B cell (primary cell): ENCODE data around the gene ABCD3. TPM values are rescaled to one million over a fixed set of nuclear protein-coding genes. Genes with fewer than 3 reads are reported as not detected.

Source experiments
- ATAC-seq: fragments of 200-7000 bp; cut with Tn5 transposase; one replicate; pipeline ENCODE4 v1.10.0; 2021; ENCODE audit warnings: low read depth, mild to moderate bottlenecking, moderate number of reproducible peaks, moderate library complexity
- CTCF ChIA-PET: fragments of 350-600 bp; sonication (Branson Sonifier 250); formaldehyde crosslinking; loops from one replicate; lab custom pipeline; 2021; ENCODE audit warnings: antibody characterized with exemption, inconsistent platforms; lab: Charles Lee
- POLR2A ChIA-PET: fragments of 350-600 bp; sonication (Branson Sonifier 250); formaldehyde crosslinking; loops from one replicate; lab custom pipeline; 2021; ENCODE audit warnings: antibody characterized with exemption; lab: Charles Lee
- DNase-seq: peaks from one replicate; pipeline ENCODE4 v3.0.0; 2013
- H2AFZ ChIP-seq: 2 replicates; pipeline ENCODE4 v1.6.1; 2012; ENCODE audit warnings: mild to moderate bottlenecking, low read depth, low read length; ENCODE audit not compliant: insufficient read depth, poor library complexity, severe bottlenecking
- H3K27ac ChIP-seq, 2 donors: 1 replicate in 1 of 2; 2 replicates in 1 of 2; pipeline ENCODE4 v1.5.1; 2012 to 2013; ENCODE audit warnings: low read length in 2 of 2, mild to moderate bottlenecking in 2 of 2, moderate library complexity in 1 of 2
- H3K27me3 ChIP-seq, 4 experiments: fragments of 200-600 bp in 1 of 4; sonication (generic) in 1 of 4; replicated peaks in 1 of 4; 1 replicate in 2 of 4; 2 replicates in 2 of 4; pipeline versions ENCODE4 v1.6.1 to v1.7.0; 2013 to 2016; ENCODE audit warnings: low read length in 3 of 4, mild to moderate bottlenecking in 2 of 4, mixed read lengths in 1 of 4, moderate library complexity in 1 of 4; ENCODE audit not compliant: insufficient read depth in 4 of 4, control insufficient read depth in 3 of 4; ENCODE audit errors: control extremely low read depth in 1 of 4
- H3K36me3 ChIP-seq, 2 experiments: replicated peaks in 1 of 2; 1 replicate in 1 of 2; 2 replicates in 1 of 2; pipeline versions ENCODE4 v1.6.1 to v1.7.1; 2013; ENCODE audit warnings: low read length in 1 of 2; ENCODE audit not compliant: insufficient read depth in 2 of 2, control insufficient read depth in 1 of 2; ENCODE audit errors: control extremely low read depth in 1 of 2, extremely low read depth in 1 of 2
- H3K4me1 ChIP-seq, 2 donors: fragments of 200-600 bp in 1 of 2; sonication (generic) in 1 of 2; 1 replicate in 1 of 2; 2 replicates in 1 of 2; pipeline versions ENCODE4 v1.5.1 to v1.6.1; 2013 to 2017; ENCODE audit warnings: low read length in 2 of 2; ENCODE audit not compliant: control insufficient read depth in 2 of 2, insufficient read depth in 2 of 2
- H3K4me2 ChIP-seq: replicated peaks from 2 replicates; pipeline ENCODE3; 2012; ENCODE audit warnings: mild to moderate bottlenecking, low read depth, low read length; ENCODE audit not compliant: poor library complexity, severe bottlenecking
- H3K4me3 ChIP-seq, 5 experiments: fragments of 200-600 bp in 1 of 5; sonication (generic) in 1 of 5; 1 replicate in 3 of 5; 2 replicates in 2 of 5; pipeline versions ENCODE4 v1.5.1 to v1.7.0; 2011 to 2016; ENCODE audit warnings: low read length in 4 of 5, mild to moderate bottlenecking in 4 of 5, low read depth in 2 of 5, control low read depth in 1 of 5, moderate library complexity in 1 of 5; ENCODE audit not compliant: insufficient read depth in 1 of 5; ENCODE audit errors: control extremely low read depth in 1 of 5, extremely low read depth in 1 of 5
- H3K79me2 ChIP-seq: fragments of 200-600 bp; sonication (generic); one replicate; pipeline ENCODE4 v1.6.0; 2016; ENCODE audit warnings: low read length; ENCODE audit not compliant: control insufficient read depth, insufficient read depth
- H3K9ac ChIP-seq: fragments of 200-600 bp; sonication (generic); 2 replicates; pipeline ENCODE4 v1.6.1; 2017; ENCODE audit warnings: mild to moderate bottlenecking, low read length, moderate library complexity
- H3K9me3 ChIP-seq, 3 donors: one replicate each; pipeline versions ENCODE4 v1.6.1 to v1.7.1; 2013; ENCODE audit warnings: low read length in 2 of 3; ENCODE audit not compliant: control insufficient read depth in 2 of 3, insufficient read depth in 1 of 3; ENCODE audit errors: control extremely low read depth in 1 of 3
- H4K20me1 ChIP-seq: 2 replicates; pipeline ENCODE4 v1.6.0; 2012; ENCODE audit warnings: mild to moderate bottlenecking, low read length; ENCODE audit not compliant: insufficient read depth, control insufficient read depth, poor library complexity, severe bottlenecking
- H3K27ac Mint-ChIP-seq: one replicate; pipeline ENCODE4 v1.8.0; 2021; ENCODE audit warnings: mixed read lengths
- H3K27me3 Mint-ChIP-seq: one replicate; pipeline ENCODE4 v1.8.0; 2021; ENCODE audit warnings: mixed read lengths
- H3K4me1 Mint-ChIP-seq: one replicate; pipeline ENCODE4 v1.8.0; 2021; ENCODE audit warnings: mixed read lengths
- H3K4me3 Mint-ChIP-seq: one replicate; pipeline ENCODE4 v1.8.0; 2021; ENCODE audit warnings: mixed read lengths
- H3K9me3 Mint-ChIP-seq: one replicate; pipeline ENCODE4 v1.8.0; 2022; ENCODE audit warnings: mixed read lengths; ENCODE audit not compliant: insufficient read depth
- CTCF ChIP-seq: fragments of 200-600 bp; IDR thresholded peaks from one replicate; pipeline ENCODE4 v1.8.0; 2022; ENCODE audit warnings: antibody characterized with exemption, mild to moderate bottlenecking
- EZH2 ChIP-seq: IDR thresholded peaks from 2 replicates; pipeline ENCODE4 v1.6.1; 2012; ENCODE audit warnings: borderline replicate concordance, low read depth, mild to moderate bottlenecking, moderate library complexity, low read length; ENCODE audit not compliant: insufficient read depth, poor library complexity, severe bottlenecking
- WGBS: methylation state at CpG from one replicate; pipeline ENCODE4 v1.1.5; 2013; ENCODE audit warnings: missing lambda C conversion rate; ENCODE audit not compliant: insufficient coverage; 5-methylcytosine and 5-hydroxymethylcytosine counted together
- intact Hi-C: fragments of 100-400 bp; cut with micrococcal nuclease; formaldehyde crosslinking; loops from one replicate; pipeline ENCODE4 v1.10.0; 2022
- polyA plus RNA-seq: library from polyadenylated mRNA; depleted of rRNA; stranded (reverse); fragments of >200 nt; gene quantifications from 2 replicates; pipeline ENCODE4 v1.2.3, GENCODE V29; 2012
- total RNA-seq, 2 donors: library from RNA; stranded (reverse); fragments of 120-200 nt in 1 of 2; gene quantifications; 1 replicate in 1 of 2; 2 replicates in 1 of 2; pipeline versions ENCODE4 v1.2.3 to v1.2.4, GENCODE V29; 2013 to 2022

ABCD3 gene
- total and polyA plus RNA-seq, 2 donors (not counting 1 experiment from before 2014, with no cell fraction given), result 4.0 to 19.4 TPM

DNA sequence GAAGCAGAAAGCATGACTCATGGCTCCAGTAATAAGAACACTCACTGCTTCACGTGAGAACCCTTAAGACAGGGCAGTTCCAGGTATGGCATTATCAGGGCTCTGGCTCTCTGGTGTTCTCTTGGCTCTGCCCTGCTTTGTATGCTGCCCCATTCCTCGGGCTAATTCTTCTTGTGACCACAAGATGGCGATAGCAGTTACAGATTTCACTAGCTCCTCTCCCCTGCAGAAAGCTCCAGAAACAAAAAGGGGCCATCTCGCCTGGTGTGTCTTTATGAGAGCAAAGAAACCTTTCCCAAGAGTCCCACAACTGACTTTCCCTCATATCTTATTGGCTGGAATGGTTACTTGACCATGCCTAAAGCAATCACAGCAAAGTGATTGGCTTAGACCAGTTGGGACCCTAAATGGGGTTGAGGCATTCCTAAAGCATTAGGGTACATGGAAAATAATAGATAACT is 63.3 kb downstream of the ABCD3 start:
- no peaks in the 10 kb centered on the region for H3K9me3 Mint-ChIP-seq

More for the DNA sequence above, 63.3 kb downstream of the ABCD3 start:
- TF ChIP-seq EZH2 (no peak), CTCF (peak; percentile 90)
- Histone ChIP-seq H3K27me3 (no peaks in the 10 kb centered on the region), H3K27ac (no peak overlapping the region), H4K20me1 (no peaks in the 10 kb centered on the region), H3K4me1 (no peaks in the 10 kb centered on the region), H3K4me2 (no peak overlapping the region), H3K36me3 (peaks cover 0 to 8% of the 10 kb centered on the region in 2 experiments), H3K9me3 (no peaks in the 10 kb centered on the region), H3K79me2 (no peaks in the 10 kb centered on the region), H3K4me3 (no peak overlapping the region), H3K9ac (no peak overlapping the region), H2AFZ (no peak overlapping the region)
- ChIA-PET POLR2A (no interaction called here), CTCF (interaction anchor here (0.6 to 4.7 kb wide), 26 partner anchors 9 to 752 kb away, joined by 3 to 182 read pairs (median 4); partner anchors contain the start of gene RWDD3)
- intact Hi-C loops, result loop anchor here (1.0 kb wide), 1 partner anchor 325 kb away; no protein-coding TSS in a partner anchor
- H3K27me3 Mint-ChIP-seq, result no peaks in the 10 kb centered on the region
- DNase-seq, result peak; percentile 69
- ATAC-seq, result peak; percentile 79
- 13% methylated on average over 3 of the region's 4 CpGs for WGBS
- H3K4me3 Mint-ChIP-seq, result no peak overlapping the region
- no peaks in the 10 kb centered on the region for H3K4me1 Mint-ChIP-seq
- no peak overlapping the region for H3K27ac Mint-ChIP-seq
